Stimulated activated naive CD4-positive, alpha-beta T cell (primary cell): ENCODE data around the gene ARL5A.
A peak's percentile ranks its signal among the peaks of the same experiment; 100 is the strongest.

Source experiments
- DNase-seq, 6 experiments: peaks; one replicate each; lab custom pipeline; 2025; lab: John Stamatoyannopoulos, UW

Gene ARL5A

GRCh38 chr2:151840216-151841046 lies 12.2 kb upstream of the ARL5A start:
- no peak for DNase-seq

- no peak for DNase-seq
These were observed 9.7 kb upstream of the ARL5A start for GRCh38 chr2:151837926-151838325.

- no peak for DNase-seq
These were observed 5.8 kb upstream of the ARL5A start for GRCh38 chr2:151833984-151834383.

GRCh38 chr2:151830961-151831360 lies 2.7 kb upstream of the ARL5A start:
- no peak for DNase-seq

GRCh38 chr2:151828890-151829324 lies 686 bp upstream of the ARL5A start:
- no peak for DNase-seq

GRCh38 chr2:151827564-151828142 lies 568 bp downstream of the ARL5A start:
- DNase-seq: peak in 1 of 6 experiments; percentile 24

GRCh38 chr2:151826737-151827157 lies 1.5 kb downstream of the ARL5A start:
- DNase-seq: peak in 1 of 6 experiments; percentile 7

GRCh38 chr2:151824886-151825285 lies 3.3 kb downstream of the ARL5A start:
- DNase-seq: no peak

- DNase-seq: no peak
These were observed 4.6 kb downstream of the ARL5A start for GRCh38 chr2:151823651-151824050.

- no peak for DNase-seq
These were observed 8.3 kb downstream of the ARL5A start for GRCh38 chr2:151819920-151820319.

- no peak for DNase-seq
These were observed 10.3 kb downstream of the ARL5A start for GRCh38 chr2:151817929-151818328.

GRCh38 chr2:151816843-151817242 lies 11.4 kb downstream of the ARL5A start:
- no peak for DNase-seq

- no peak for DNase-seq
These were observed 12.3 kb downstream of the ARL5A start for GRCh38 chr2:151815821-151816489.

- DNase-seq: no peak
These were observed 17.7 kb downstream of the ARL5A start for GRCh38 chr2:151810489-151810888.

GRCh38 chr2:151809073-151809383 lies 19.2 kb downstream of the ARL5A start:
- DNase-seq: no peak

GRCh38 chr2:151808258-151809072 lies 19.8 kb downstream of the ARL5A start:
- DNase-seq: peak in 3 of 6 experiments; percentile 17 to 39 (median 38)

GRCh38 chr2:151805961-151806360 lies 22.3 kb downstream of the ARL5A start:
- DNase-seq: no peak

- no peak for DNase-seq
These were observed 22.9 kb downstream of the ARL5A start for GRCh38 chr2:151805343-151805742.

GRCh38 chr2:151803811-151804210 lies 24.4 kb downstream of the ARL5A start:
- no peak for DNase-seq

GRCh38 chr2:151802315-151802714 lies 25.9 kb downstream of the ARL5A start:
- DNase-seq: no peak

GRCh38 chr2:151799886-151800292 lies 28.3 kb downstream of the ARL5A start:
- no peak for DNase-seq

GRCh38 chr2:151796774-151797173 lies 31.4 kb downstream of the ARL5A start:
- no peak for DNase-seq
